K562 (cell line): Measurements from ENCODE around the gene PRR15L. TPM values are rescaled to one million over a fixed set of nuclear protein-coding genes. Genes with fewer than 3 reads are reported as not detected.

ENCODE experiments used
- GTF3C2 ChIP-seq: IDR thresholded peaks from 3 replicates; pipeline ENCODE4 v1.6.1; 2011; ENCODE audit warnings: borderline replicate concordance, mild to moderate bottlenecking, moderate library complexity; ENCODE audit not compliant: insufficient read length; ENCODE audit errors: extremely low read depth
- NFIC ChIP-seq: fragments of 450-650 bp; IDR thresholded peaks from 2 replicates; pipeline ENCODE4 v1.6.1; 2017; ENCODE audit warnings: mild to moderate bottlenecking, inconsistent platforms
- ZKSCAN3 ChIP-seq: fragments of 250-450 bp; sonication (Bioruptor Pico); IDR thresholded peaks from 2 replicates; pipeline ENCODE4 v1.4.0; 2020
- ZNF79 ChIP-seq: fragments of 250-450 bp; sonication (Bioruptor Pico); IDR thresholded peaks from 2 replicates; pipeline ENCODE4 v1.4.0; 2020; ENCODE audit warnings: low read depth, mild to moderate bottlenecking, moderate library complexity
- polyA plus RNA-seq, 8 experiments: library from polyadenylated mRNA; depleted of rRNA in 4 of 8; stranded (reverse) in 5 of 8; unstranded in 3 of 8; fragments of >200 nt; fragmentation: Nextera tagmentation in 2 of 8; fragmentation: Illumina TruSeq in 1 of 8; extraction: Ambion mirVana in 2 of 8; extraction: Trizol in 1 of 8; gene quantifications; 2 replicates each; pipeline versions ENCODE4 v1.2.1 to v1.2.3, GENCODE V29; 2011 to 2014; ENCODE audit warnings: inconsistent platforms in 1 of 8, missing spikeins in 1 of 8
- total RNA-seq, 7 experiments: library from RNA; depleted of rRNA in 6 of 7; stranded (reverse); fragments of >200 nt in 6 of 7; fragmentation: Illumina TruSeq in 2 of 7; extraction: Trizol in 2 of 7; gene quantifications; 2 replicates each; pipeline versions ENCODE4 v1.2.1 to v1.2.3, GENCODE V29; 2011 to 2021; ENCODE audit warnings: low replicate concordance in 1 of 7
- TF ChIP-seq, protein P1 (sequence below): fragments of 250-450 bp; sonication (Bioruptor Pico); IDR thresholded peaks from 2 replicates; pipeline ENCODE4 v1.8.0; 2022; ENCODE audit warnings: moderate library complexity, mild to moderate bottlenecking, inconsistent platforms
- TF ChIP-seq, protein P2 (sequence below): fragments of 450-650 bp; formaldehyde crosslinking; IDR thresholded peaks from 2 replicates; pipeline ENCODE4 v1.4.0; 2022; ENCODE audit warnings: mild to moderate bottlenecking, moderate library complexity

PRR15L gene
- total and polyA plus RNA-seq, 9 of the 15 experiments (the other 6 are each of a cell fraction or from before 2014, with no cell fraction given): 0.03 TPM; not detected in 8

GRCh38 chr17:47995241-47995935 lies 37.7 kb upstream of the PRR15L start (continued):
- TF ChIP-seq GTF3C2 (no peak), NFIC (no peak), ZKSCAN3 (CRISPR knock-in tag) (no peak), ZNF79 (CRISPR knock-in tag) (no peak)
- TF ChIP-seq, protein P1, sequence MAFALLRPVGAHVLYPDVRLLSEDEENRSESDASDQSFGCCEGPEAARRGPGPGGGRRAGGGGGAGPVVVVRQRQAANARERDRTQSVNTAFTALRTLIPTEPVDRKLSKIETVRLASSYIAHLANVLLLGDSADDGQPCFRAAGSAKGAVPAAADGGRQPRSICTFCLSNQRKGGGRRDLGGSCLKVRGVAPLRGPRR (CRISPR knock-in tag): no peak
- TF ChIP-seq, protein P2, sequence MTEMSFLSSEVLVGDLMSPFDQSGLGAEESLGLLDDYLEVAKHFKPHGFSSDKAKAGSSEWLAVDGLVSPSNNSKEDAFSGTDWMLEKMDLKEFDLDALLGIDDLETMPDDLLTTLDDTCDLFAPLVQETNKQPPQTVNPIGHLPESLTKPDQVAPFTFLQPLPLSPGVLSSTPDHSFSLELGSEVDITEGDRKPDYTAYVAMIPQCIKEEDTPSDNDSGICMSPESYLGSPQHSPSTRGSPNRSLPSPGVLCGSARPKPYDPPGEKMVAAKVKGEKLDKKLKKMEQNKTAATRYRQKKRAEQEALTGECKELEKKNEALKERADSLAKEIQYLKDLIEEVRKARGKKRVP: no peak
